Thyroid gland (tissue), 4 donors: ENCODE data around the gene PISD. TPM values are rescaled to one million over a fixed set of nuclear protein-coding genes. Genes with fewer than 3 reads are reported as not detected.
A peak's percentile ranks its signal among the peaks of the same experiment; 100 is the strongest.

ENCODE experiments used
- DNase-seq, 2 donors: peaks; one replicate each; pipeline ENCODE4 v3.0.0-alpha.2; 2019
- H3K27ac ChIP-seq, 3 donors: fragments of 200-600 bp; sonication (generic); 1 replicate in 2 of 3; 2 replicates in 1 of 3; pipeline ENCODE4 v1.5.1; 2016 to 2019; ENCODE audit warnings: mild to moderate bottlenecking in 1 of 3, moderate library complexity in 1 of 3
- H3K27me3 ChIP-seq: fragments of 200-600 bp; sonication (generic); one replicate; pipeline ENCODE4 v1.5.1; 2019
- H3K36me3 ChIP-seq, 2 donors: fragments of 200-600 bp; sonication (generic); one replicate each; pipeline ENCODE4 v1.5.1; 2016 to 2019
- H3K4me1 ChIP-seq, 2 donors: fragments of 200-600 bp; sonication (generic); one replicate each; pipeline ENCODE4 v1.5.1; 2017 to 2019
- H3K4me3 ChIP-seq, 3 donors: fragments of 200-600 bp; sonication (generic); replicated peaks in 1 of 3; 1 replicate in 2 of 3; 2 replicates in 1 of 3; pipeline ENCODE4 v1.5.1; 2016; ENCODE audit warnings: mild to moderate bottlenecking in 1 of 3
- H3K9me3 ChIP-seq: fragments of 200-600 bp; sonication (generic); one replicate; pipeline ENCODE4 v1.5.1; 2017
- POLR2A ChIP-seq, 2 donors: fragments of 450-650 bp; IDR thresholded peaks; one replicate each; pipeline ENCODE4 v1.6.1; 2017; ENCODE audit warnings: antibody characterized with exemption in 2 of 2, mild to moderate bottlenecking in 2 of 2, moderate library complexity in 1 of 2
- WGBS, 2 donors: methylation state at CpG; one replicate each; pipeline ENCODE4 v1.1.5; 2017; 5-methylcytosine and 5-hydroxymethylcytosine counted together
- intact Hi-C: fragments of 100-400 bp; cut with DNase I; formaldehyde crosslinking; loops from one replicate; pipeline ENCODE4 v1.15.1; 2023
- total RNA-seq, 4 donors: library from RNA; depleted of rRNA; stranded (reverse); fragments of >200 nt; gene quantifications; one replicate each; pipeline ENCODE4 v1.2.3, GENCODE V29; 2016
- TF ChIP-seq, protein P1 (sequence below), 6 experiments: fragments of 200-600 bp in 3 of 6; fragments of 450-650 bp in 3 of 6; sonication (generic) in 3 of 6; IDR thresholded peaks; one replicate each; pipeline ENCODE4 v1.5.1; 2016 to 2019; ENCODE audit warnings: antibody characterized with exemption in 6 of 6, mild to moderate bottlenecking in 2 of 6, inconsistent platforms in 1 of 6, moderate library complexity in 1 of 6

Gene PISD
- total RNA-seq, 4 donors from 2014 or later = 34.5 to 59.0 (median 42.5) TPM

DNA sequence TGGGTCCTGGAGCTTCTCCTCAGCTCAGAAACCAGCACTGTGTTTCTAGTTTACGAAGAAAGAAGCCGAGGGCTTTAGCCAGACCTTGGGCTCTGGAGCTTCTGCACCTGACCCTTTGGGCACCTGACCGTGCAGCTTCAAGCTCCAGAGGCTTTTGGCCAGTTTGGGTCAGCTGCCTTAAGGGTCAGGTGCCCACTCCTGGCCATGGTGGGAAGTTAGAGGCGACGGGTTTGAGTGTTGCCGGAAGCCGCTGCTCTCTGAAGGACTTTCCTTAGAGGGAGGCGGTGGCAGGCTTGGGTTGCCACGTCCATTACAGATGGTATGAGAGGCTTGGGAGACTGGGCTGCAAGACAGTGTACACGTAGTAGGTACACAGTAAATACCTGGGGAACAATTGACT lies 52.3 kb downstream of the PISD start:
- no peak overlapping the region for H3K4me3 ChIP-seq
- peak in 1 of 2 donors; percentile 36 for DNase-seq
- no peaks in the 10 kb centered on the region for H3K36me3 ChIP-seq
- H3K27ac ChIP-seq = no peak overlapping the region
- intact Hi-C loops = no loop called here
- 80 to 86% methylated on average over 10 of the region's 10 CpGs for WGBS, 2 donors
- no peak for TF ChIP-seq POLR2A (IDR thresholded peaks at IDR 0.05)
- TF ChIP-seq, protein P1, sequence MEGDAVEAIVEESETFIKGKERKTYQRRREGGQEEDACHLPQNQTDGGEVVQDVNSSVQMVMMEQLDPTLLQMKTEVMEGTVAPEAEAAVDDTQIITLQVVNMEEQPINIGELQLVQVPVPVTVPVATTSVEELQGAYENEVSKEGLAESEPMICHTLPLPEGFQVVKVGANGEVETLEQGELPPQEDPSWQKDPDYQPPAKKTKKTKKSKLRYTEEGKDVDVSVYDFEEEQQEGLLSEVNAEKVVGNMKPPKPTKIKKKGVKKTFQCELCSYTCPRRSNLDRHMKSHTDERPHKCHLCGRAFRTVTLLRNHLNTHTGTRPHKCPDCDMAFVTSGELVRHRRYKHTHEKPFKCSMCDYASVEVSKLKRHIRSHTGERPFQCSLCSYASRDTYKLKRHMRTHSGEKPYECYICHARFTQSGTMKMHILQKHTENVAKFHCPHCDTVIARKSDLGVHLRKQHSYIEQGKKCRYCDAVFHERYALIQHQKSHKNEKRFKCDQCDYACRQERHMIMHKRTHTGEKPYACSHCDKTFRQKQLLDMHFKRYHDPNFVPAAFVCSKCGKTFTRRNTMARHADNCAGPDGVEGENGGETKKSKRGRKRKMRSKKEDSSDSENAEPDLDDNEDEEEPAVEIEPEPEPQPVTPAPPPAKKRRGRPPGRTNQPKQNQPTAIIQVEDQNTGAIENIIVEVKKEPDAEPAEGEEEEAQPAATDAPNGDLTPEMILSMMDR (IDR thresholded peaks at IDR 0.05) = no peak
- H3K4me1 ChIP-seq = peaks cover 6 to 17% of the 10 kb centered on the region in 2 donors
- no peaks in the 10 kb centered on the region for H3K9me3 ChIP-seq
- no peaks in the 10 kb centered on the region for H3K27me3 ChIP-seq

DNA sequence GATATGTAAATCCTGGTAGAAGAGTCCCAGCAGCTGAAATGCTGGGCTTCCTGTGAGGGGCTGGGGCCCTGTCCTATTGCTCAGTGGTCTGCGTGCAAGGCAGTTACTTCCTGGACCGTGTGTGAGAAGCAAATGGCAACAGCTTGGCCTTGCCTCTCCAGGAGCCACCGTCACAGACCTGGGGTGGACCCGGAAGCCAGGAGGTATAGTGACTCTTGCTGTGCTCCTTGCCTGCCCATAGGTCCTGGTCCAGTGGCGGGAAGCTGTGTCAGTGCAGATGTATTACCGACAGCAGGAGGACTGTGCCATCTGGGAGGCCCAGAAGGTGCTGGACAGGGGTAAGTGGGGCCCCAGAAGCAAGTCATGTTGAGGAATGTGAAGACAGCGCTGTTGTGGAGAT lies 54.3 kb downstream of the PISD start:
- no peak overlapping the region for H3K4me3 ChIP-seq
- H3K27ac ChIP-seq = no peak overlapping the region
- no peak for TF ChIP-seq POLR2A (IDR thresholded peaks at IDR 0.05)
- TF ChIP-seq, protein P1 (IDR thresholded peaks at IDR 0.05) = no peak
- WGBS, 2 donors = 89% methylated on average over 6 to 7 of the region's 7 CpGs
- peaks cover 15 to 35% of the 10 kb centered on the region in 2 donors for H3K4me1 ChIP-seq
- DNase-seq = no peak
- H3K36me3 ChIP-seq = no peaks in the 10 kb centered on the region
- H3K27me3 ChIP-seq = no peaks in the 10 kb centered on the region
- intact Hi-C loops = no loop called here
- no peaks in the 10 kb centered on the region for H3K9me3 ChIP-seq

DNA sequence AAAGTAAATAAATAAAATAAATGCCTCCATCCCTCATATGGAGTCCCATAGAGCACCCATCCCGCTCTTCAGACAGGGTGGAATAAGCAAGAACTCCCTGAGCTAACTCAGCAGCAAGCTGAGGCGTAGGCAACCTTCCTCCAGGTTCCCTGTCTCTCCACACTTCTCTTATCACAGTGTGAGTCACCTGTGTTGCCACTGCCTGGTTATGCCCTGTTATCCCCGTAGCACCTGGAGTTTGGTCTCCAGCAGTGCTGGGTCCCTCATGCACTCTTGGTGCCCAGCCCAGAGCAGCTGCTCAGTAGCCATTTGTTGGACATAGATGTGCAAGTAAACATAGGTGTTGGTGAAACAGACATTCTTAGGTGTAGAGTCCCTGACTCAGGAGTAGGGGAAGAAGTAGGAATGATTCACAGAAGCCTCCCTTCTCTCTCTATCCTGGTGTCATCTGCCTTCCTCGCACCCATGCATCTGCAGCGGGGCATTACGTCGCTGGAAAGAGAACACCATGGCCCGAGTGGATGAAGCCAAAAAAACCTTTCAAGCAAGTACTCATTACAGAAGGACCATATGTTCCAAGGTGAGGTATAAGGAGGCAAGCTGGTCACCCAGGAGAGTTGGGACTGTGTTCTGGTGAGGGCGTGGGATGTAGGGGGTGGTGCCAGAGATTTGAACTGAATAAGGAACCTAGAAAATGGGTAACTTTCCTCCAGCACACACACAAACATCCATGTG lies 56.0 kb downstream of the PISD start:
- intact Hi-C loops = no loop called here
- Histone ChIP-seq H3K9me3 (no peaks in the 10 kb centered on the region), H3K27me3 (no peaks in the 10 kb centered on the region), H3K36me3 (no peaks in the 10 kb centered on the region), H3K4me1 (peaks cover 15 to 38% of the 10 kb centered on the region in 2 donors), H3K4me3 (no peak overlapping the region), H3K27ac (no peak overlapping the region)
- 96% methylated on average over 9 of the region's 9 CpGs for whole genome bisulfite sequencing, 2 donors
- TF ChIP-seq, protein P1 (IDR thresholded peaks at IDR 0.05) = no peak
- no peak for TF ChIP-seq POLR2A (IDR thresholded peaks at IDR 0.05)
- DNase-seq = no peak

DNA sequence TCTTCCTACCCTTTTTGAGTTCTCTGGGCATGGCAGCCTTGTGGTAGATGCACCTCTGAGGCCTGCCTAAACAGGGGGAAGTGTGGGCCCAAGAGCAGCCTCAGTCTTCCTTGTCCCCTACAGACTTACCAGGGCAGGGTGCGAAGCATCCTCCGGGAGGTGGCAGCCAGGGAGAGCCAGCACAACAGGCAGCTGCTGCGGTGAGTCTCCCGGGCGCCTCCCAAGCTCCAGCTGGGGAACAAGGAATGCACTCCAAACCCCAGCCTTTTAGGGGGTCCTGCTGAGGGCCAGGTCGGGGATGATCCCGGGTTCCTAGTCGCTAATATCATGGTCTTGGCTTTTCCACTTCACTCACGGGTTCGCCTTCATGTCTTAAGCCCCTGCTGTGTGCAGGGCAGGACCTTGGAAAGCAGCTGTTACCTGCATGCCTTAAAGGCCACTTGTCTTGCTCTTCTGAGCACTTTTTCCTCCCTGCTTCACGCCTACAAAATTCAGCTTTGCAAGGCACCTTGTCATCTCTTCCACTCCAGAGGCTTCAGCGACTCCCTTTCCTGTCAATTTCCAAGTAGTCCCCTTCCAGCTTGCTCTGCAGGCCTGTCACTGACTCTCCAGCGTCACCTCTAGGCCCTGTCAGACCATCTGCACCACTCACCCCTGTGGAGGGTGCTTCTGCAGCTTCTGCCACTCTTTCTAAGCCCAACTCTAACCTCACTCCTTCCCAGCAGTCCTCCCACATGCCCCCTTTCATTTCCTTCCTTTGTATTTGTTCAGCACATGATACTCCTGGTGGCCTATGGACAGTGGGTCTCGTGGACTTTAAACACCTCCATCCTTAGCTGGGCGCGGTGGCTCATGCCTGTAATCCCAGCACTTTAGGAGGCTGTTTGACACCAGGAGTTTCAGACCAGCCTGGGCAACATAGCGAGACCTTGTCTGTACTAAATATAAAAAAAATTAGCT lies 57.0 kb downstream of the PISD start:
- TF ChIP-seq, protein P1 (IDR thresholded peaks at IDR 0.05) = no peak
- TF ChIP-seq POLR2A (IDR thresholded peaks at IDR 0.05) = no peak
- H3K27ac ChIP-seq = peak overlapping the region; percentile 54 to 67 (median 56)
- peaks cover 15 to 38% of the 10 kb centered on the region in 2 donors for H3K4me1 ChIP-seq
- H3K9me3 ChIP-seq = no peaks in the 10 kb centered on the region
- intact Hi-C loops = no loop called here
- 81 to 85% methylated on average over 16 to 17 of the region's 17 CpGs for WGBS, 2 donors
- H3K27me3 ChIP-seq = no peaks in the 10 kb centered on the region
- no peaks in the 10 kb centered on the region for H3K36me3 ChIP-seq
- DNase-seq = no peak
- no peak overlapping the region for H3K4me3 ChIP-seq
